B cell (primary cell): ENCODE measurements around the gene EFNA1.

Source experiments
- CTCF ChIP-seq: fragments of 200-600 bp; IDR thresholded peaks from one replicate; pipeline ENCODE4 v1.8.0; 2022; ENCODE audit warnings: antibody characterized with exemption, mild to moderate bottlenecking
- EZH2 ChIP-seq: IDR thresholded peaks from 2 replicates; pipeline ENCODE4 v1.6.1; 2012; ENCODE audit warnings: borderline replicate concordance, low read depth, mild to moderate bottlenecking, moderate library complexity, low read length; ENCODE audit not compliant: insufficient read depth, poor library complexity, severe bottlenecking

- TF ChIP-seq CTCF (no peak), EZH2 (no peak)
These were observed 7.4 kb upstream of the EFNA1 start for GRCh38 chr1:155120253-155120652.
